Right lobe of liver (tissue), 6 donors: ENCODE results near the gene OR1S1. TPM values are rescaled to one million over a fixed set of nuclear protein-coding genes. Genes with fewer than 3 reads are reported as not detected.
"Not testable (repeated sequence)": the region's sequence is repeated elsewhere in the genome, so short reads cannot be mapped to it uniquely, and the experiment has no call there.

Experiments used
- ATAC-seq, 4 donors: fragments of 200-7000 bp; cut with Tn5 transposase; one replicate each; pipeline ENCODE4 v1.9.1; 2020; ENCODE audit warnings: mild to moderate bottlenecking in 4 of 4, moderate library complexity in 4 of 4
- DNase-seq, 3 donors: peaks; one replicate each; pipeline ENCODE4 v3.0.0-alpha.2; 2020
- H3K27ac ChIP-seq, 3 donors: fragments of 200-600 bp; one replicate each; pipeline ENCODE4 v1.8.0; 2022
- H3K27me3 ChIP-seq, 2 donors: fragments of 200-600 bp; one replicate each; pipeline ENCODE4 v1.8.0; 2022
- H3K36me3 ChIP-seq, 4 donors: fragments of 200-600 bp; sonication (generic) in 1 of 4; one replicate each; pipeline versions ENCODE4 v1.5.1 to v1.8.0; 2017 to 2022; ENCODE audit warnings: control low read depth in 1 of 4
- H3K4me1 ChIP-seq, 4 donors: fragments of 200-600 bp; sonication (generic) in 1 of 4; one replicate each; pipeline versions ENCODE4 v1.5.1 to v1.8.0; 2017 to 2022; ENCODE audit warnings: control low read depth in 1 of 4
- H3K4me3 ChIP-seq, 3 donors: fragments of 200-600 bp; one replicate each; pipeline ENCODE4 v1.8.0; 2022
- H3K9me3 ChIP-seq, 4 donors: fragments of 200-600 bp; sonication (generic) in 1 of 4; one replicate each; pipeline versions ENCODE4 v1.5.1 to v1.8.0; 2017 to 2022; ENCODE audit warnings: control low read depth in 1 of 4
- CTCF ChIP-seq, 4 donors: fragments of 200-600 bp in 3 of 4; fragments of 450-650 bp in 1 of 4; IDR thresholded peaks; one replicate each; pipeline versions ENCODE4 v1.5.1 to v1.8.0; 2016 to 2022; ENCODE audit warnings: antibody characterized with exemption in 4 of 4, mild to moderate bottlenecking in 2 of 4
- POLR2A ChIP-seq: fragments of 450-650 bp; IDR thresholded peaks from one replicate; pipeline ENCODE4 v1.6.1; 2017; ENCODE audit warnings: antibody characterized with exemption, mild to moderate bottlenecking
- WGBS: methylation state at CpG from one replicate; pipeline ENCODE4 v1.1.6; 2018; ENCODE audit warnings: low coverage, low lambda C conversion rate; ENCODE audit not compliant: insufficient coverage; ENCODE audit errors: missing lambda C conversion rate; 5-methylcytosine and 5-hydroxymethylcytosine counted together
- intact Hi-C, 2 donors: fragments of 100-400 bp; cut with DNase I; formaldehyde crosslinking; loops; one replicate each; pipeline versions ENCODE4 v1.11.2 to v1.14.1; 2022
- long read RNA-seq: library from polyadenylated mRNA; unstranded; transcript quantifications from one replicate; pipeline ENCODE4 v2.0.0, GENCODE V29; 2019
- total RNA-seq, 6 experiments: library from RNA; depleted of rRNA in 2 of 6; stranded (reverse); fragments of >200 nt in 2 of 6; fragmentation: NEBNext Ultra II Directional in 3 of 6; extraction: Animal tissue kit (Norgen Biotek cat#: 25700) in 3 of 6; gene quantifications; one replicate each; pipeline versions ENCODE4 v1.1.0 to v1.2.4, GENCODE V29; 2016 to 2023
- donor health status: DM: no; HTN: yes; CAD: no.
- donor health status: DM: no; HTN: no; CAD: no.
- donor health status: DM: no; HTN: no; CAD: no.
- donor health status: DM: no; HTN: yes; CAD: no.
- donor health status: DM: no; HTN: yes; CAD: no.

OR1S1 gene
- total RNA-seq, result not detected
- long read RNA-seq, result 0 reads

- H3K9me3 ChIP-seq, intact Hi-C loops, H3K27me3 ChIP-seq, H3K27ac ChIP-seq, DNase-seq, H3K4me3 ChIP-seq, H3K4me1 ChIP-seq, H3K36me3 ChIP-seq, ATAC-seq: not testable (repeated sequence)
- 57% methylated on average over 1 of the region's 2 CpGs for WGBS
Observed at GRCh38 chr11:58212420-58212819, at the start of gene OR1S1. OR1S1 (plus strand) TSS chr11:58212720.

DNA sequence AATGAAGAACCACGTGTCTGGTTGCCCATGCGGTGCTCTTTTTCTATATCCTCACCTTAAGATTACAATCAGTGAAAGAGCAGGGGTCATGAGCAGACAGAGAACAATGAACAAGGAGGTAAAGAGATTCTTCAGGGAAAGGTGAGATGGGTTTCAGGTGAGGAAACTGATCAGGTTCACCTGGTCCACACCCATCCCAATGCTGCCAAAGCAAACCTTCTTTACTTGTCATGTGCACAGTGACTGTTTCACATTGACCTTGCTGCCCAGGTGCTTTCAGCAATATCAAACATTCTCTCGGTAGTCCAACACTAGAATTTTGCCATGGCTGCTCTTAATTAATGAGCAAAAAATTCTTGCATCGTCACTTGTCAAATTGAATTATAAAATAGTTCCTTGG lies 48.1 kb upstream of the OR1S1 start:
- H3K36me3 ChIP-seq, result no peaks in the 10 kb centered on the region
- ATAC-seq (no peak), DNase-seq (no peak)
- H3K27me3 ChIP-seq, result no peaks in the 10 kb centered on the region
- H3K27ac ChIP-seq, result no peak overlapping the region
- H3K9me3 ChIP-seq, result no peaks in the 10 kb centered on the region
- WGBS, result 38% methylated on average over 3 of the region's 4 CpGs
- no peak overlapping the region for H3K4me3 ChIP-seq
- no peak for TF ChIP-seq POLR2A
- TF ChIP-seq CTCF (IDR thresholded peaks at IDR 0.05), result no peak
- H3K4me1 ChIP-seq, result no peaks in the 10 kb centered on the region
- intact Hi-C loops, result no loop called here

- Histone ChIP-seq H3K27me3 (no peaks in the 10 kb centered on the region), H3K27ac (no peak overlapping the region), H3K4me3 (no peak overlapping the region), H3K4me1 (no peaks in the 10 kb centered on the region), H3K9me3 (no peaks in the 10 kb centered on the region), H3K36me3 (no peaks in the 10 kb centered on the region)
- 38% methylated on average over 1 of the region's 1 CpG for WGBS
- intact Hi-C loops, result no loop called here
- TF ChIP-seq POLR2A, result no peak
- no peak for TF ChIP-seq CTCF (IDR thresholded peaks at IDR 0.05)
- no peak for ATAC-seq
- no peak for DNase-seq
Observed at GRCh38 chr11:58164990-58165389, 47.5 kb upstream of the OR1S1 start.

GRCh38 chr11:58165504-58166106 lies 46.9 kb upstream of the OR1S1 start:
- intact Hi-C loops, result no loop called here
- ATAC-seq, result no peak
- WGBS, result 44% methylated on average over 7 of the region's 7 CpGs

More at GRCh38 chr11:58165504-58166106, 46.9 kb upstream of the OR1S1 start:
- H3K27me3 ChIP-seq, result no peaks in the 10 kb centered on the region
- no peak for DNase-seq
- no peaks in the 10 kb centered on the region for H3K36me3 ChIP-seq
- no peaks in the 10 kb centered on the region for H3K4me1 ChIP-seq
- H3K27ac ChIP-seq, result no peak overlapping the region
- TF ChIP-seq POLR2A (no peak), CTCF (IDR thresholded peaks at IDR 0.05) (no peak)
- H3K9me3 ChIP-seq, result no peaks in the 10 kb centered on the region
- H3K4me3 ChIP-seq, result no peak overlapping the region
